ENCODE results near the gene CPED1.

CPED1 gene

GRCh38 chr7:121046893-121047468 is 58.5 kb downstream of the CPED1 start:
- Histone ChIP-seq H3K36me3 (ENCODE audit: control insufficient read depth in 2 of 2, insufficient read depth in 1 of 2, low read length in 2 of 2) (no peaks in the 10 kb centered on the region), H3K4me1 (ENCODE audit: control insufficient read depth, insufficient read depth, low read length) (peaks cover 15% of the 10 kb centered on the region; the same call in 1 of the 2 replicates), H3K9me3 (ENCODE audit: control insufficient read depth, insufficient read depth, low read depth, low read length) (no peaks in the 10 kb centered on the region), H3K27ac (ENCODE audit: extremely low read depth, low read depth, low read length) (no peak overlapping the region), H3K4me3 (ENCODE audit: low read depth, low read length) (no peak overlapping the region)
- ChIA-PET CTCF (no interaction called here), POLR2A (no interaction called here)
- TF ChIP-seq ZBTB17 (tag by site-specific recombination; IDR thresholded peaks at IDR 0.05) (0 out of 2 replicates have a peak, but pooled peaks have one; percentile 16), MZF1 (tag by site-specific recombination; IDR thresholded peaks at IDR 0.05; ENCODE audit: borderline replicate concordance) (no peak), INSM2 (tag by site-specific recombination; IDR thresholded peaks at IDR 0.05) (no peak), ZNF580 (tag by site-specific recombination; IDR thresholded peaks at IDR 0.05) (no peak), SCRT1 (tag by site-specific recombination; IDR thresholded peaks at IDR 0.05; ENCODE audit: borderline replicate concordance) (no peak), ZBTB26 (tag by site-specific recombination; optimal IDR thresholded peaks at IDR 0.05) (no peak), ZNF133 (tag by site-specific recombination; IDR thresholded peaks at IDR 0.05) (no peak), PRDM6 (tag by site-specific recombination; IDR thresholded peaks at IDR 0.05) (peak; percentile 40; the same call in 1 of the 2 replicates), PRDM10 (tag by site-specific recombination; IDR thresholded peaks at IDR 0.05) (peak; percentile 33; the same call in 1 of the 2 replicates), ZSCAN30 (tag by site-specific recombination; IDR thresholded peaks at IDR 0.05) (no peak), ZNF398 (tag by site-specific recombination; IDR thresholded peaks at IDR 0.05) (no peak), FEZF1 (tag by site-specific recombination; IDR thresholded peaks at IDR 0.05) (no peak), BCL6B (tag by site-specific recombination; IDR thresholded peaks at IDR 0.05) (peak; percentile 78; the same call in 1 of the 2 replicates), ZNF645 (tag by site-specific recombination; IDR thresholded peaks at IDR 0.05) (no peak), ZNF433 (tag by site-specific recombination; IDR thresholded peaks at IDR 0.05; ENCODE audit: low read depth) (no peak)
